HepG2 (cell line): ENCODE data around the gene FAM3C. TPM values are rescaled to one million over a fixed set of nuclear protein-coding genes. Genes with fewer than 3 reads are reported as not detected.

Experiments used
- BRCA1 ChIP-seq: sonication (generic); formaldehyde crosslinking; IDR thresholded peaks from 2 replicates; pipeline ENCODE4 v1.4.0; 2020; ENCODE audit warnings: missing genetic modification reagents
- ETV5 ChIP-seq: IDR thresholded peaks from 2 replicates; pipeline ENCODE4 v1.6.1; 2018; ENCODE audit warnings: missing biosample characterization, missing genetic modification reagents, inconsistent platforms, borderline replicate concordance
- KLF15 ChIP-seq: sonication (generic); formaldehyde crosslinking; IDR thresholded peaks from 2 replicates; pipeline ENCODE4 v1.8.1; 2023; ENCODE audit warnings: borderline replicate concordance, mild to moderate bottlenecking, inconsistent platforms, missing genetic modification reagents, mixed read lengths
- KLF16 ChIP-seq, 2 experiments: sonication (generic) in 1 of 2; formaldehyde crosslinking in 1 of 2; IDR thresholded peaks; 2 replicates each; pipeline versions ENCODE4 v1.6.1 to v1.8.0; 2016 to 2023; ENCODE audit warnings: missing genetic modification reagents in 2 of 2, missing compliant biosample characterization in 1 of 2
- NAIF1 ChIP-seq: sonication (generic); formaldehyde crosslinking; IDR thresholded peaks from 2 replicates; pipeline ENCODE4 v1.5.0; 2020; ENCODE audit warnings: mild to moderate bottlenecking, missing genetic modification reagents, borderline replicate concordance
- NFIB ChIP-seq: sonication (generic); formaldehyde crosslinking; IDR thresholded peaks from 2 replicates; pipeline ENCODE4 v1.9.0; 2021; ENCODE audit warnings: missing genetic modification reagents, mild to moderate bottlenecking, borderline replicate concordance
- NR2C2 ChIP-seq: sonication (generic); formaldehyde crosslinking; IDR thresholded peaks from 2 replicates; pipeline ENCODE4 v1.4.0; 2020; ENCODE audit warnings: missing genetic modification reagents, mild to moderate bottlenecking, moderate library complexity, borderline replicate concordance
- RFXANK ChIP-seq: IDR thresholded peaks from 2 replicates; pipeline ENCODE4 v1.6.1; 2016
- TSC22D2 ChIP-seq: sonication (generic); formaldehyde crosslinking; IDR thresholded peaks from 2 replicates; pipeline ENCODE4 v1.5.1; 2020; ENCODE audit warnings: missing genetic modification reagents, mild to moderate bottlenecking, borderline replicate concordance
- ZBTB42 ChIP-seq: sonication (generic); formaldehyde crosslinking; IDR thresholded peaks from 2 replicates; pipeline ENCODE4 v1.5.0; 2020; ENCODE audit warnings: mild to moderate bottlenecking, missing genetic modification reagents
- ZFP37 ChIP-seq: sonication (generic); formaldehyde crosslinking; IDR thresholded peaks from 2 replicates; pipeline ENCODE4 v1.4.0; 2020; ENCODE audit warnings: missing genetic modification reagents, borderline replicate concordance
- ZMAT3 ChIP-seq: sonication (generic); formaldehyde crosslinking; conservative IDR thresholded peaks from 2 replicates; pipeline ENCODE4 v1.7.0; 2021; ENCODE audit warnings: missing genetic modification reagents
- ZNF329 ChIP-seq: sonication (generic); formaldehyde crosslinking; IDR thresholded peaks from 2 replicates; pipeline ENCODE4 v1.9.0; 2021; ENCODE audit warnings: low read depth, mild to moderate bottlenecking, missing genetic modification reagents
- ZNF563 ChIP-seq: sonication (generic); formaldehyde crosslinking; IDR thresholded peaks from 2 replicates; pipeline ENCODE4 v1.8.0; 2022; ENCODE audit warnings: mild to moderate bottlenecking, moderate library complexity, missing genetic modification reagents
- ZSCAN29 ChIP-seq: sonication (generic); formaldehyde crosslinking; conservative IDR thresholded peaks from 2 replicates; pipeline ENCODE4 v1.4.0; 2020; ENCODE audit warnings: mild to moderate bottlenecking, missing genetic modification reagents
- polyA plus RNA-seq, 8 experiments: library from polyadenylated mRNA; depleted of rRNA in 3 of 8; stranded (reverse) in 7 of 8; unstranded in 1 of 8; fragments of >200 nt; fragmentation: Illumina TruSeq in 4 of 8; extraction: Trizol in 4 of 8; gene quantifications; 2 replicates each; pipeline versions ENCODE4 v1.2.1 to v1.2.3, GENCODE V29; 2011 to 2016; ENCODE audit warnings: low read depth in 4 of 8, missing spikeins in 1 of 8, mixed read lengths in 1 of 8; ENCODE audit not compliant: insufficient read depth in 1 of 8
- total RNA-seq, 5 experiments: library from RNA; depleted of rRNA; stranded (reverse); fragments of >200 nt; fragmentation: Illumina TruSeq; extraction: Trizol; gene quantifications; 2 replicates each; pipeline ENCODE4 v1.2.3, GENCODE V29; 2016; ENCODE audit warnings: low read depth in 1 of 5
- TF ChIP-seq, protein P1 (sequence below): sonication (generic); formaldehyde crosslinking; IDR thresholded peaks from 2 replicates; pipeline ENCODE4 v1.8.1; 2022; ENCODE audit warnings: mild to moderate bottlenecking, missing genetic modification reagents
- TF ChIP-seq, protein P2 (sequence below): conservative IDR thresholded peaks from 2 replicates; pipeline ENCODE4 v1.6.1; 2018; ENCODE audit warnings: missing genetic modification reagents
- TF ChIP-seq, protein P3 (sequence below): sonication (generic); formaldehyde crosslinking; IDR thresholded peaks from 2 replicates; pipeline ENCODE4 v1.4.0; 2020; ENCODE audit warnings: mild to moderate bottlenecking, missing genetic modification reagents, borderline replicate concordance
- TF ChIP-seq, protein P4 (sequence below): sonication (generic); formaldehyde crosslinking; IDR thresholded peaks from 2 replicates; pipeline ENCODE4 v1.5.0; 2020; ENCODE audit warnings: missing genetic modification reagents

FAM3C gene
- total and polyA plus RNA-seq, 2 of the 13 experiments (the other 11 are each of a cell fraction or from before 2014, with no cell fraction given), result 14.6 to 16.0 TPM

DNA sequence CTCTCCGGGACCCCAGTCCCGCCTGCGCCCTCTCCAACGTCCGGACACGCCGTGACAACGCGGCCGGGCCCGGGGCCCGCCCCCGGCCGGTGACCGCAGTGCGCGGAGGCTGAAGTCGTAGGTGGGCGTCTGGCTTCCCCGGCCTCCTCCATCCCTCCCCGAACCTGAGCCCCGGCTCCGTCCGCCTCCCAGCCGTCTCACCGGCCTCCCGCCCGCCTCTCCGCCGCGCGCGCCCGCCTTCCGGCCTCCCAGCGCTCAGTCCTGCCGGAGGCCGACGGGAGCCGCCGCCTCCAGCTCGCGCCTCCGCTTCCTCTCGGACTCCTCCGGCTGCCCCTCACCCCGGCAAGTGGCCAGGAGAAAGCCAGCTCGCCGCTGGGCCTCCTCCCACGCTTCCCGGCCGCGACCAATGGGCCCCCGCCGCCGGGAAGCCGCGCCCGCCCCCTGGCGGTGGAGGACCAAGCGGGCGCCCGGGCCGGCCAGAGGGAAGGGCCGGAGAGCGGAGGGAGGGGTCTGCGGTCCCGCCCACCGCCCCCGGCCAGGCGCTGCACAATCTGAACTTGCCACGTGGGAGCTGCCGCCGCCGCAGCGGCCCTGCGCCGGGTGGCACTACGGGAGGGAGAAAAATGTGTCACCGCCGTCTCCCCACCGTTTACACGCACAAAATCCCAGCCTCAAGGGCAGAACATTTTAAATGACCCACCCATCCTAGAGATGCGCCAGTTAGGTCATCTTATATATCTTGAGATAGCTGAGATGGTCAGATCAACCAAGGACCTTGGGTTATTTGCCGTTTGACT is at the start of gene FAM3C (continued):
- TF ChIP-seq NR2C2 (CRISPR knock-in tag) (peak; percentile 39; the same call in 1 of the 2 replicates), RFXANK (0 out of 2 replicates have a peak, but pooled peaks have one; percentile 44), KLF16 (CRISPR knock-in tag; IDR thresholded peaks at IDR 0.05) (peak in 1 of 2 experiments; percentile 92; a peak in 2 of 4 replicates), ETV5 (CRISPR knock-in tag) (peak; percentile 58; the same call in 1 of the 2 replicates), TSC22D2 (CRISPR knock-in tag) (0 out of 2 replicates have a peak, but pooled peaks have one; percentile 56), ZSCAN29 (no peak), ZNF329 (no peak), ZFP37 (CRISPR knock-in tag) (no peak), KLF15 (CRISPR knock-in tag) (peak; percentile 63), NAIF1 (0 out of 2 replicates have a peak, but pooled peaks have one; percentile 35), ZBTB42 (CRISPR knock-in tag) (0 out of 2 replicates have a peak, but pooled peaks have one; percentile 50), NFIB (CRISPR knock-in tag) (no peak), ZNF563 (CRISPR knock-in tag) (peak; percentile 76), ZMAT3 (peak; percentile 74), BRCA1 (no peak)
- TF ChIP-seq, protein P1, sequence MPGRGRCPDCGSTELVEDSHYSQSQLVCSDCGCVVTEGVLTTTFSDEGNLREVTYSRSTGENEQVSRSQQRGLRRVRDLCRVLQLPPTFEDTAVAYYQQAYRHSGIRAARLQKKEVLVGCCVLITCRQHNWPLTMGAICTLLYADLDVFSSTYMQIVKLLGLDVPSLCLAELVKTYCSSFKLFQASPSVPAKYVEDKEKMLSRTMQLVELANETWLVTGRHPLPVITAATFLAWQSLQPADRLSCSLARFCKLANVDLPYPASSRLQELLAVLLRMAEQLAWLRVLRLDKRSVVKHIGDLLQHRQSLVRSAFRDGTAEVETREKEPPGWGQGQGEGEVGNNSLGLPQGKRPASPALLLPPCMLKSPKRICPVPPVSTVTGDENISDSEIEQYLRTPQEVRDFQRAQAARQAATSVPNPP (CRISPR knock-in tag), result peak; percentile 70; the same call in 1 of the 2 replicates
- TF ChIP-seq, protein P2, sequence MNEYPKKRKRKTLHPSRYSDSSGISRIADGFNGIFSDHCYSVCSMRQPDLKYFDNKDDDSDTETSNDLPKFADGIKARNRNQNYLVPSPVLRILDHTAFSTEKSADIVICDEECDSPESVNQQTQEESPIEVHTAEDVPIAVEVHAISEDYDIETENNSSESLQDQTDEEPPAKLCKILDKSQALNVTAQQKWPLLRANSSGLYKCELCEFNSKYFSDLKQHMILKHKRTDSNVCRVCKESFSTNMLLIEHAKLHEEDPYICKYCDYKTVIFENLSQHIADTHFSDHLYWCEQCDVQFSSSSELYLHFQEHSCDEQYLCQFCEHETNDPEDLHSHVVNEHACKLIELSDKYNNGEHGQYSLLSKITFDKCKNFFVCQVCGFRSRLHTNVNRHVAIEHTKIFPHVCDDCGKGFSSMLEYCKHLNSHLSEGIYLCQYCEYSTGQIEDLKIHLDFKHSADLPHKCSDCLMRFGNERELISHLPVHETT (CRISPR knock-in tag), result peak; percentile 67; the same call in 1 of the 2 replicates
- TF ChIP-seq, protein P3, sequence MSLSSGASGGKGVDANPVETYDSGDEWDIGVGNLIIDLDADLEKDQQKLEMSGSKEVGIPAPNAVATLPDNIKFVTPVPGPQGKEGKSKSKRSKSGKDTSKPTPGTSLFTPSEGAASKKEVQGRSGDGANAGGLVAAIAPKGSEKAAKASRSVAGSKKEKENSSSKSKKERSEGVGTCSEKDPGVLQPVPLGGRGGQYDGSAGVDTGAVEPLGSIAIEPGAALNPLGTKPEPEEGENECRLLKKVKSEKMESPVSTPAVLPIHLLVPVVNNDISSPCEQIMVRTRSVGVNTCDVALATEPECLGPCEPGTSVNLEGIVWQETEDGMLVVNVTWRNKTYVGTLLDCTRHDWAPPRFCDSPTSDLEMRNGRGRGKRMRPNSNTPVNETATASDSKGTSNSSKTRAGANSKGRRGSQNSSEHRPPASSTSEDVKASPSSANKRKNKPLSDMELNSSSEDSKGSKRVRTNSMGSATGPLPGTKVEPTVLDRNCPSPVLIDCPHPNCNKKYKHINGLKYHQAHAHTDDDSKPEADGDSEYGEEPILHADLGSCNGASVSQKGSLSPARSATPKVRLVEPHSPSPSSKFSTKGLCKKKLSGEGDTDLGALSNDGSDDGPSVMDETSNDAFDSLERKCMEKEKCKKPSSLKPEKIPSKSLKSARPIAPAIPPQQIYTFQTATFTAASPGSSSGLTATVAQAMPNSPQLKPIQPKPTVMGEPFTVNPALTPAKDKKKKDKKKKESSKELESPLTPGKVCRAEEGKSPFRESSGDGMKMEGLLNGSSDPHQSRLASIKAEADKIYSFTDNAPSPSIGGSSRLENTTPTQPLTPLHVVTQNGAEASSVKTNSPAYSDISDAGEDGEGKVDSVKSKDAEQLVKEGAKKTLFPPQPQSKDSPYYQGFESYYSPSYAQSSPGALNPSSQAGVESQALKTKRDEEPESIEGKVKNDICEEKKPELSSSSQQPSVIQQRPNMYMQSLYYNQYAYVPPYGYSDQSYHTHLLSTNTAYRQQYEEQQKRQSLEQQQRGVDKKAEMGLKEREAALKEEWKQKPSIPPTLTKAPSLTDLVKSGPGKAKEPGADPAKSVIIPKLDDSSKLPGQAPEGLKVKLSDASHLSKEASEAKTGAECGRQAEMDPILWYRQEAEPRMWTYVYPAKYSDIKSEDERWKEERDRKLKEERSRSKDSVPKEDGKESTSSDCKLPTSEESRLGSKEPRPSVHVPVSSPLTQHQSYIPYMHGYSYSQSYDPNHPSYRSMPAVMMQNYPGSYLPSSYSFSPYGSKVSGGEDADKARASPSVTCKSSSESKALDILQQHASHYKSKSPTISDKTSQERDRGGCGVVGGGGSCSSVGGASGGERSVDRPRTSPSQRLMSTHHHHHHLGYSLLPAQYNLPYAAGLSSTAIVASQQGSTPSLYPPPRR (CRISPR knock-in tag), result peak; percentile 42
- TF ChIP-seq, protein P4, sequence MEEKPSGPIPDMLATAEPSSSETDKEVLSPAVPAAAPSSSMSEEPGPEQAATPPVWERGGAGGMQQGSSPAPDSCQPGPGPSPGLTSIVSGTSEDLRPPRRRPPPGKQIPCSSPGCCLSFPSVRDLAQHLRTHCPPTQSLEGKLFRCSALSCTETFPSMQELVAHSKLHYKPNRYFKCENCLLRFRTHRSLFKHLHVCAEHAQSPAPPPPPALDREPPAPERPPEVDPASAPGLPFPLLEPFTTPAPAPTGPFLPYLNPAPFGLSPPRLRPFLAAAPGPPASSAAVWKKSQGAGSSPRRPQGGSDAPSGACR (CRISPR knock-in tag), result no peak
